WTC11 (cell line): ENCODE results near the gene KRTAP10-2. TPM values are rescaled to one million over a fixed set of nuclear protein-coding genes. Genes with fewer than 3 reads are reported as not detected.
A peak's percentile ranks its signal among the peaks of the same experiment; 100 is the strongest.
"Not testable (repeated sequence)": the region's sequence is repeated elsewhere in the genome, so short reads cannot be mapped to it uniquely, and the experiment has no call there.

ENCODE experiments used
- ATAC-seq: fragments of 200-7000 bp; cut with Tn5 transposase; 2 replicates; pipeline ENCODE4 v1.10.0; 2021; ENCODE audit warnings: mild to moderate bottlenecking, moderate library complexity
- CTCF ChIA-PET: fragments of 300-600 bp; sonication (Branson Sonifier 250); formaldehyde crosslinking; loops from one replicate; lab custom pipeline; 2021; ENCODE audit warnings: antibody characterized with exemption; lab: Charles Lee
- POLR2A ChIA-PET: fragments of 350-600 bp; sonication (Branson Sonifier 250); formaldehyde crosslinking; loops from one replicate; lab custom pipeline; 2021; ENCODE audit warnings: antibody characterized with exemption; lab: Charles Lee
- DNase-seq: peaks from one replicate; pipeline ENCODE4 v3.0.0; 2021; ENCODE audit warnings: low spot score
- H3K27ac Mint-ChIP-seq: 2 replicates; pipeline ENCODE4 v1.8.0; 2021; ENCODE audit warnings: mixed read lengths
- H3K27me3 Mint-ChIP-seq: 2 replicates; pipeline ENCODE4 v1.8.0; 2021; ENCODE audit warnings: low read depth, mild to moderate bottlenecking, moderate library complexity, mixed read lengths
- H3K36me3 Mint-ChIP-seq: 2 replicates; pipeline ENCODE4 v1.8.0; 2021; ENCODE audit warnings: mixed read lengths
- H3K4me1 Mint-ChIP-seq: 2 replicates; pipeline ENCODE4 v1.8.0; 2022; ENCODE audit warnings: mixed read lengths
- H3K4me3 Mint-ChIP-seq: 2 replicates; pipeline ENCODE4 v1.8.0; 2021; ENCODE audit warnings: mild to moderate bottlenecking, moderate library complexity, mixed read lengths
- H3K9me3 Mint-ChIP-seq: 2 replicates; pipeline ENCODE4 v1.8.0; 2021; ENCODE audit warnings: mixed read lengths
- ARID4B ChIP-seq: sonication (generic); formaldehyde crosslinking; IDR thresholded peaks from 2 replicates; pipeline ENCODE4 v1.8.0; 2023; ENCODE audit warnings: missing genetic modification reagents, mild to moderate bottlenecking, borderline replicate concordance
- CREM ChIP-seq: sonication (generic); formaldehyde crosslinking; IDR thresholded peaks from 2 replicates; pipeline ENCODE4 v1.8.1; 2022; ENCODE audit warnings: mild to moderate bottlenecking, missing genetic modification reagents, moderate library complexity
- E2F4 ChIP-seq: sonication (generic); formaldehyde crosslinking; IDR thresholded peaks from 2 replicates; pipeline ENCODE4 v1.8.1; 2022; ENCODE audit warnings: low read depth, mild to moderate bottlenecking, moderate library complexity, missing genetic modification reagents, borderline replicate concordance
- E2F5 ChIP-seq: sonication (generic); formaldehyde crosslinking; IDR thresholded peaks from 2 replicates; pipeline ENCODE4 v1.8.1; 2022; ENCODE audit warnings: mild to moderate bottlenecking, moderate library complexity, missing genetic modification reagents
- FOXP1 ChIP-seq: sonication (generic); formaldehyde crosslinking; IDR thresholded peaks from 2 replicates; pipeline ENCODE4 v1.8.0; 2022; ENCODE audit warnings: missing genetic modification reagents, mild to moderate bottlenecking, moderate library complexity, borderline replicate concordance
- HMGA2 ChIP-seq: fragments of 250-450 bp; sonication (Bioruptor Pico); IDR thresholded peaks from 2 replicates; pipeline ENCODE4 v1.4.0; 2021; ENCODE audit warnings: mild to moderate bottlenecking, moderate library complexity
- MYBL2 ChIP-seq: sonication (generic); formaldehyde crosslinking; IDR thresholded peaks from 2 replicates; pipeline ENCODE4 v1.8.1; 2023; ENCODE audit warnings: mild to moderate bottlenecking, moderate library complexity, missing genetic modification reagents
- NFATC4 ChIP-seq: fragments of 250-450 bp; sonication (Bioruptor Pico); IDR thresholded peaks from 2 replicates; pipeline ENCODE4 v1.9.0; 2021; ENCODE audit warnings: mild to moderate bottlenecking
- NFYB ChIP-seq: sonication (generic); formaldehyde crosslinking; conservative IDR thresholded peaks from 2 replicates; pipeline ENCODE4 v1.8.0; 2022; ENCODE audit warnings: low read depth, missing genetic modification reagents
- RORB ChIP-seq: fragments of 250-450 bp; sonication (Bioruptor Pico); IDR thresholded peaks from 2 replicates; pipeline ENCODE4 v1.9.0; 2021; ENCODE audit warnings: mild to moderate bottlenecking
- SMAD3 ChIP-seq: sonication (generic); formaldehyde crosslinking; IDR thresholded peaks from 2 replicates; pipeline ENCODE4 v1.8.0; 2022; ENCODE audit warnings: missing genetic modification reagents, mild to moderate bottlenecking, borderline replicate concordance
- SOX15 ChIP-seq: fragments of 250-450 bp; sonication (Bioruptor Pico); IDR thresholded peaks from 2 replicates; pipeline ENCODE4 v1.9.0; 2021; ENCODE audit warnings: mild to moderate bottlenecking
- ZMAT4 ChIP-seq: fragments of 250-450 bp; sonication (Bioruptor Pico); IDR thresholded peaks from 2 replicates; pipeline ENCODE4 v1.9.0; 2021; ENCODE audit warnings: mild to moderate bottlenecking
- total RNA-seq: library from RNA; stranded (reverse); gene quantifications from 3 replicates; pipeline ENCODE4 v1.2.3, GENCODE V29; 2021
- TF ChIP-seq, protein P1 (sequence below): sonication (generic); formaldehyde crosslinking; IDR thresholded peaks from 2 replicates; pipeline ENCODE4 v1.8.1; 2022; ENCODE audit warnings: mild to moderate bottlenecking, missing genetic modification reagents, moderate library complexity, borderline replicate concordance

The KRTAP10-2 gene
- total RNA-seq, 1 experiment from 2014 or later, result not detected

- TF ChIP-seq MYBL2 (CRISPR knock-in tag), result no peak
- no peak for TF ChIP-seq HMGA2 (CRISPR knock-in tag)
- TF ChIP-seq SMAD3 (CRISPR knock-in tag), result no peak
- TF ChIP-seq ARID4B, result no peak
- TF ChIP-seq, all 79 proteins: peak for 0
Measured at GRCh38 chr21:44503901-44504399, 47.4 kb downstream of the KRTAP10-2 start (continued).

- POLR2A ChIA-PET, ATAC-seq, DNase-seq, H3K4me3 Mint-ChIP-seq, H3K27me3 Mint-ChIP-seq, H3K4me1 Mint-ChIP-seq, H3K36me3 Mint-ChIP-seq, H3K9me3 Mint-ChIP-seq, H3K27ac Mint-ChIP-seq: not testable (repeated sequence)
- CTCF ChIA-PET, result interaction anchor here (1.7 kb wide), 1 partner anchor 15 kb away, joined by 4 read pairs; no protein-coding TSS in a partner anchor
Measured at GRCh38 chr21:44503006-44503889, 48.1 kb downstream of the KRTAP10-2 start.

GRCh38 chr21:44502171-44502958 lies 48.9 kb downstream of the KRTAP10-2 start:
- Mint-ChIP-seq H3K9me3 (no peaks in the 10 kb centered on the region), H3K36me3 (no peaks in the 10 kb centered on the region), H3K4me3 (no peak overlapping the region), H3K4me1 (peaks cover 11% of the 10 kb centered on the region), H3K27ac (0 out of 2 replicates have a peak overlapping the region, but pooled peaks have one; percentile 53), H3K27me3 (no peaks in the 10 kb centered on the region)
- CTCF ChIA-PET, result interaction anchor here (0.8 to 2.5 kb wide), 5 partner anchors 8 to 291 kb away, joined by 4 to 15 read pairs (median 4); no protein-coding TSS in a partner anchor
- ATAC-seq (no peak), DNase-seq (no peak)
- POLR2A ChIA-PET, result no interaction called here
- TF ChIP-seq CREM (CRISPR knock-in tag), result no peak
- TF ChIP-seq SOX15 (CRISPR knock-in tag), result no peak
- TF ChIP-seq FOXP1, result no peak
- no peak for TF ChIP-seq E2F5 (CRISPR knock-in tag)
- no peak for TF ChIP-seq NFATC4
- no peak for TF ChIP-seq RORB (CRISPR knock-in tag)
- TF ChIP-seq, protein P1, sequence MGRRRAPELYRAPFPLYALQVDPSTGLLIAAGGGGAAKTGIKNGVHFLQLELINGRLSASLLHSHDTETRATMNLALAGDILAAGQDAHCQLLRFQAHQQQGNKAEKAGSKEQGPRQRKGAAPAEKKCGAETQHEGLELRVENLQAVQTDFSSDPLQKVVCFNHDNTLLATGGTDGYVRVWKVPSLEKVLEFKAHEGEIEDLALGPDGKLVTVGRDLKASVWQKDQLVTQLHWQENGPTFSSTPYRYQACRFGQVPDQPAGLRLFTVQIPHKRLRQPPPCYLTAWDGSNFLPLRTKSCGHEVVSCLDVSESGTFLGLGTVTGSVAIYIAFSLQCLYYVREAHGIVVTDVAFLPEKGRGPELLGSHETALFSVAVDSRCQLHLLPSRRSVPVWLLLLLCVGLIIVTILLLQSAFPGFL (CRISPR knock-in tag), result no peak
- no peak for TF ChIP-seq ARID4B
- TF ChIP-seq MYBL2 (CRISPR knock-in tag), result no peak
- no peak for TF ChIP-seq HMGA2 (CRISPR knock-in tag)
- TF ChIP-seq ZMAT4 (CRISPR knock-in tag), result no peak
- TF ChIP-seq NFYB, result no peak
- TF ChIP-seq E2F4 (CRISPR knock-in tag), result no peak
